Neutrophil (primary cell): Measurements from ENCODE around the gene CAMK2B.
"Not testable (repeated sequence)": the region's sequence is repeated elsewhere in the genome, so short reads cannot be mapped to it uniquely, and the experiment has no call there.

Experiments used
- H3K27ac ChIP-seq: fragments of 200-600 bp; sonication (generic); 2 replicates; pipeline ENCODE4 v1.5.1; 2016; ENCODE audit warnings: mild to moderate bottlenecking, moderate library complexity
- H3K27me3 ChIP-seq: fragments of 200-600 bp; sonication (generic); 2 replicates; pipeline ENCODE4 v1.6.0; 2016; ENCODE audit warnings: mild to moderate bottlenecking
- H3K36me3 ChIP-seq: fragments of 200-600 bp; sonication (generic); 2 replicates; pipeline ENCODE4 v1.5.1; 2017
- H3K4me1 ChIP-seq, 2 experiments: fragments of 200-600 bp in 1 of 2; sonication (generic) in 1 of 2; 1 replicate in 1 of 2; 2 replicates in 1 of 2; pipeline versions ENCODE4 v1.5.1 to v1.6.1; 2013 to 2016; ENCODE audit warnings: low read depth in 1 of 2, low read length in 1 of 2, mild to moderate bottlenecking in 1 of 2, moderate library complexity in 1 of 2; ENCODE audit not compliant: control insufficient read depth in 1 of 2, insufficient read depth in 1 of 2
- H3K4me3 ChIP-seq, 2 experiments: fragments of 200-600 bp in 1 of 2; sonication (generic) in 1 of 2; 1 replicate in 1 of 2; 2 replicates in 1 of 2; pipeline ENCODE4 v1.5.1; 2013 to 2016; ENCODE audit warnings: low read depth in 1 of 2, low read length in 1 of 2, mild to moderate bottlenecking in 1 of 2, moderate library complexity in 1 of 2
- H3K9me3 ChIP-seq: fragments of 200-600 bp; sonication (generic); 2 replicates; pipeline ENCODE4 v1.5.1; 2016
- CTCF ChIP-seq: fragments of 200-600 bp; sonication (generic); IDR thresholded peaks from 2 replicates; pipeline ENCODE4 v1.5.1; 2016; ENCODE audit warnings: antibody characterized with exemption

CAMK2B gene

GRCh38 chr7:44180631-44181030 is 144.8 kb downstream of the CAMK2B start:
- Histone ChIP-seq H3K9me3 (no peaks in the 10 kb centered on the region), H3K4me3 (no peak overlapping the region), H3K27ac (no peak overlapping the region), H3K27me3 (peaks cover 8% of the 10 kb centered on the region), H3K4me1 (no peaks in the 10 kb centered on the region), H3K36me3 (no peaks in the 10 kb centered on the region)
- no peak for TF ChIP-seq CTCF

DNA sequence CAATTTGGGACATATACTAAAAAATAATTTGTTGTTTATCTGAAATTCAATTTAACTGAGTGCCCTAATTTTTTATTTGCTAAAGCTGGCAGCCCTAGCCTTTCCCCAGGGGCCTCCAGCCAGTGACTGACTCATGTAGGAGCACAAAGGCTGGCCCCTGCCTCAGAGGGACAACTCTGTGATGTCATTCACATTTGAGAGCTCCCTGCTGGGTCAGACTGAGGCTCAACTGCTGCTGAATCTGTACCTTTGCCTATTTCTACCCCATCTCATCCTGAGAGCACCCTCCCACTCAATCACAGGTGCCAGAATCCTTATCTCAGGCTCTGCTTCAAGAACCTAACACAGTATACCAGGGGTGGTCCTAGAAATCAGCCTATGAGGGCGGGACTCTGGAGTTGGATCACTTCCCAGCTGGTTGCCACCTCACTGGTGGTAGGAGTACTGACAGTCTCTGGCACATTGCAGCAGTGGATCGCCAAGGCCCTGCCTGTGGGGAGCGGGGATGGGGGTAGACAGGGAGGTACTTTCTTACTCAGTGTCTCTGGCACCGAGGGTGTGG is 147.7 kb downstream of the CAMK2B start:
- peaks cover 1% of the 10 kb centered on the region for H3K27me3 ChIP-seq
- H3K36me3 ChIP-seq: no peaks in the 10 kb centered on the region
- H3K9me3 ChIP-seq: no peaks in the 10 kb centered on the region
- TF ChIP-seq CTCF: no peak
- no peak overlapping the region for H3K27ac ChIP-seq
- H3K4me3 ChIP-seq: no peak overlapping the region
- H3K4me1 ChIP-seq: no peaks in the 10 kb centered on the region

DNA sequence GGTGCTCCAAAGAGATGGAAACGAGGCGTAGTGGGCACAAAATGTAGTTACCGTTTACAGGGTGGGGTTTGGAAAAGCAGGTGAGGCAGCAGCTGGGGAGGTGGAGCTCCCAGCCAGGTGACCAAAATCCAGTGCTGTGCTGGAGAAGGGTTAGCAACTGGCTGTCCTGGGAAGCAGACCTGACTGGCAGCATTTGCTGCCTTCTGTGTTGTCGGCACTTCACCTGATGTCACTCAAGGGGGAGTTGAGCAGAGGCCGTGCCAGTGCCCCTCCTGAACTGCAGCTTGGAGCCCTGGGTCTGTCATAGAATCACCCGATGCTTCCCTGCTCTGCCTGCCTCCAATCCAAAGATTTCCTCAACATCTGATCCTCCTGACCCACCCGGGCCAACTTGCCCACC is 148.9 kb downstream of the CAMK2B start:
- Histone ChIP-seq H3K36me3 (no peaks in the 10 kb centered on the region), H3K4me1 (no peaks in the 10 kb centered on the region), H3K9me3 (no peaks in the 10 kb centered on the region), H3K27me3 (no peaks in the 10 kb centered on the region), H3K4me3 (no peak overlapping the region), H3K27ac (no peak overlapping the region)
- TF ChIP-seq CTCF: no peak

GRCh38 chr7:44175730-44176129 is 149.7 kb downstream of the CAMK2B start:
- Histone ChIP-seq H3K4me3 (no peak overlapping the region), H3K9me3 (no peaks in the 10 kb centered on the region), H3K27ac (no peak overlapping the region), H3K4me1 (no peaks in the 10 kb centered on the region), H3K36me3 (no peaks in the 10 kb centered on the region), H3K27me3 (no peaks in the 10 kb centered on the region)
- TF ChIP-seq CTCF: no peak

DNA sequence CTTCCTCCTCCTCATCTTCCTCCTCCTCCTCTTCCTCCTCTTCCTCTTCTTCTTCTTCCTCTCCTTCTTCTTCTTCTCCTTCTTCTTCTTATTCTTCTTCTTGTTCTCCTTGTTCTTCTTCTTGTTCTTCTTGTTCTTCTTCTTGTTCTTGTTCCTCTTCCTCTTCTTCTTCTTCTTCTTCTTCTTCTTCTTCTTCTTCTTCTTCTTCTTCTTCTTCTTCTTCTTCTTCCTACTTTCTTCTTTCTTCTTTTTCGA is 150.8 kb downstream of the CAMK2B start:
- H3K9me3 ChIP-seq, H3K27me3 ChIP-seq, H3K36me3 ChIP-seq, H3K4me3 ChIP-seq, H3K4me1 ChIP-seq, H3K27ac ChIP-seq: not testable (repeated sequence)

GRCh38 chr7:44173911-44174693 is 151.3 kb downstream of the CAMK2B start:
- Histone ChIP-seq H3K36me3 (no peaks in the 10 kb centered on the region), H3K4me3 (no peak overlapping the region), H3K27ac (no peak overlapping the region), H3K9me3 (no peaks in the 10 kb centered on the region), H3K27me3 (no peaks in the 10 kb centered on the region), H3K4me1 (no peaks in the 10 kb centered on the region)
- no peak for TF ChIP-seq CTCF
